GM12878 (cell line): Measurements from ENCODE around the gene GPRC5D. TPM values are rescaled to one million over a fixed set of nuclear protein-coding genes. Genes with fewer than 3 reads are reported as not detected.

Experiments
- ATAC-seq: fragments of 200-7000 bp; cut with Tn5 transposase; 3 replicates; pipeline ENCODE4 v1.9.1; 2020; ENCODE audit warnings: mild to moderate bottlenecking, moderate library complexity
- BruUV-seq: library from RNA; stranded (reverse); fragments of 400-500 nt; replicated peaks from 2 replicates; lab custom pipeline; 2021; lab: Mats Ljungman, UMichigan
- CTCF ChIA-PET: fragments of 300-600 bp; sonication (Branson Sonifier 250); formaldehyde crosslinking; extraction: SDS; loops from one replicate; lab custom pipeline; 2021; ENCODE audit warnings: inconsistent platforms; lab: Yijun Ruan, JAX
- POLR2A ChIA-PET: fragments of 350-600 bp; formaldehyde crosslinking; extraction: SDS; loops from one replicate; lab custom pipeline; 2021; ENCODE audit warnings: inconsistent platforms; lab: Charles Lee
- RAD21 ChIA-PET: fragments of 300-600 bp; sonication (Branson Sonifier 250); formaldehyde crosslinking; loops from one replicate; lab custom pipeline; 2023; ENCODE audit warnings: antibody characterized with exemption; ENCODE audit not compliant: unreplicated experiment; lab: Charles Lee
- SMC1A ChIA-PET: fragments of 300-600 bp; sonication (Branson Sonifier 250); formaldehyde crosslinking; loops from one replicate; lab custom pipeline; 2023; ENCODE audit not compliant: unreplicated experiment, uncharacterized antibody; lab: Charles Lee
- DNase-seq: peaks from one replicate; pipeline ENCODE4 v3.0.0-alpha.2; 2011; ENCODE audit warnings: low read depth, low spot score
- FAIRE-seq: peaks from 3 replicates; lab custom pipeline; 2011; peaks lifted over from hg19 to GRCh38; lab: Jason Lieb, UNC
- H2AFZ ChIP-seq: 2 replicates; pipeline ENCODE4 v1.6.0; 2011; ENCODE audit warnings: low read depth, low read length, control low read depth; ENCODE audit not compliant: control insufficient read depth
- H3K27ac ChIP-seq: 2 replicates; pipeline ENCODE4 v1.5.1; 2011; ENCODE audit warnings: control low read depth; ENCODE audit not compliant: control insufficient read depth, insufficient read depth
- H3K27me3 ChIP-seq, 2 experiments: replicated peaks in 1 of 2; 2 replicates each; pipeline versions ENCODE4 v1.6.0 to v1.6.1; 2011; ENCODE audit warnings: low read length in 1 of 2; ENCODE audit not compliant: control insufficient read depth in 2 of 2, insufficient read depth in 2 of 2
- H3K36me3 ChIP-seq, 2 experiments: 2 replicates each; pipeline ENCODE4 v1.5.1; 2011; ENCODE audit warnings: low read length in 1 of 2; ENCODE audit not compliant: control insufficient read depth in 2 of 2, insufficient read depth in 2 of 2
- H3K4me1 ChIP-seq: 2 replicates; pipeline ENCODE4 v1.6.1; 2011; ENCODE audit warnings: mild to moderate bottlenecking, low read length, moderate library complexity, mixed read lengths; ENCODE audit not compliant: control insufficient read depth, insufficient read depth
- H3K4me2 ChIP-seq: 2 replicates; pipeline ENCODE4 v1.6.0; 2011; ENCODE audit warnings: control low read depth; ENCODE audit not compliant: control insufficient read depth, insufficient read depth
- H3K4me3 ChIP-seq: fragments of 200-600 bp; sonication (generic); 2 replicates; pipeline ENCODE4 v1.5.1; 2016
- H3K79me2 ChIP-seq: 2 replicates; pipeline ENCODE4 v1.6.0; 2011; ENCODE audit warnings: low read length; ENCODE audit not compliant: control insufficient read depth, insufficient read depth
- H3K9ac ChIP-seq: 2 replicates; pipeline ENCODE4 v1.8.0; 2011; ENCODE audit warnings: low read length, control low read depth, mixed read lengths; ENCODE audit not compliant: control insufficient read depth, insufficient read depth
- H3K9me3 ChIP-seq: replicated peaks from 3 replicates; pipeline ENCODE4 v1.5.1; 2011; ENCODE audit warnings: mild to moderate bottlenecking, low read length; ENCODE audit not compliant: control insufficient read depth, insufficient read depth
- H4K20me1 ChIP-seq: 2 replicates; pipeline ENCODE4 v1.6.0; 2011; ENCODE audit not compliant: control insufficient read depth, insufficient read depth
- CHD4 ChIP-seq: fragments of 200-600 bp; sonication (generic); IDR thresholded peaks from 2 replicates; pipeline ENCODE4 v1.6.1; 2016; ENCODE audit warnings: mild to moderate bottlenecking
- CREB1 ChIP-seq: IDR thresholded peaks from 2 replicates; pipeline ENCODE4 v1.6.1; 2012; ENCODE audit warnings: low read depth, mild to moderate bottlenecking, inconsistent platforms
- CUX1 ChIP-seq: IDR thresholded peaks from 2 replicates; pipeline ENCODE4 v1.6.1; 2012; ENCODE audit warnings: improper control_type of control experiment, low read depth, low read length; ENCODE audit not compliant: insufficient replicate concordance
- EZH2 ChIP-seq: IDR thresholded peaks from 2 replicates; pipeline ENCODE4 v1.6.1; 2012; ENCODE audit warnings: low read depth, mild to moderate bottlenecking, control low read depth, inconsistent platforms, low read length, borderline replicate concordance; ENCODE audit not compliant: control insufficient read depth
- JUND ChIP-seq: IDR thresholded peaks from 2 replicates; pipeline ENCODE4 v1.6.1; 2012; ENCODE audit warnings: low read depth, mild to moderate bottlenecking, low read length, improper control_type of control experiment, moderate library complexity
- MAX ChIP-seq: IDR thresholded peaks from 2 replicates; pipeline ENCODE4 v1.6.1; 2012; ENCODE audit warnings: low read depth, low read length, improper control_type of control experiment
- POLR2AphosphoS2 ChIP-seq: IDR thresholded peaks from 2 replicates; pipeline ENCODE4 v1.6.1; 2011; ENCODE audit warnings: low read depth, mild to moderate bottlenecking, low read length, improper control_type of control experiment, moderate library complexity
- RAD51 ChIP-seq: fragments of 450-650 bp; IDR thresholded peaks from 2 replicates; pipeline ENCODE4 v1.6.1; 2016; ENCODE audit warnings: moderate library complexity, mild to moderate bottlenecking, inconsistent platforms
- TCF12 ChIP-seq: IDR thresholded peaks from 2 replicates; pipeline ENCODE4 v1.6.1; 2011; ENCODE audit warnings: low read depth, mild to moderate bottlenecking, low read length
- WGBS: methylation state at CpG from one replicate; pipeline ENCODE4 v1.1.6; 2016; ENCODE audit warnings: low lambda C conversion rate; ENCODE audit not compliant: insufficient replicate concordance, insufficient coverage; ENCODE audit errors: missing lambda C conversion rate; 5-methylcytosine and 5-hydroxymethylcytosine counted together
- in situ Hi-C: fragments of 300-500 bp; cut with MboI; formaldehyde crosslinking; loops from 9 replicates; pipeline ENCODE4 v1.14.3; 2018; ENCODE audit warnings: mixed read lengths
- intact Hi-C: fragments of 100-400 bp; cut with micrococcal nuclease; formaldehyde crosslinking; loops from one replicate; pipeline ENCODE4 v1.14.2; 2022; ENCODE audit not compliant: unreplicated experiment
- polyA plus RNA-seq, 11 experiments: library from polyadenylated mRNA; depleted of rRNA in 4 of 11; unstranded in 6 of 11; stranded (reverse) in 5 of 11; fragments of >200 nt; fragmentation: Nextera tagmentation in 4 of 11; fragmentation: Illumina TruSeq in 1 of 11; extraction: Ambion mirVana in 4 of 11; extraction: Trizol in 1 of 11; gene quantifications; 1 replicate in 1 of 11; 2 replicates in 10 of 11; pipeline versions ENCODE4 v1.2.1 to v1.2.3, GENCODE V29; 2011 to 2016; ENCODE audit warnings: inconsistent platforms in 2 of 11, missing spikeins in 2 of 11, low read depth in 1 of 11
- total RNA-seq, 4 experiments: library from RNA; depleted of rRNA in 3 of 4; stranded (reverse); fragments of >200 nt in 3 of 4; fragmentation: Illumina TruSeq in 1 of 4; extraction: Trizol in 1 of 4; gene quantifications; 2 replicates each; pipeline versions ENCODE4 v1.2.1 to v1.2.3, GENCODE V29; 2013 to 2021
- TF ChIP-seq, protein P1 (sequence below): fragments of 450-650 bp; IDR thresholded peaks from 2 replicates; pipeline ENCODE4 v1.6.1; 2016; ENCODE audit warnings: mild to moderate bottlenecking, moderate library complexity, borderline replicate concordance
- TF ChIP-seq, protein P2 (sequence below): fragments of 450-650 bp; IDR thresholded peaks from 2 replicates; pipeline ENCODE4 v1.6.1; 2016; ENCODE audit warnings: mild to moderate bottlenecking

GPRC5D gene
- total and polyA plus RNA-seq, 10 of the 15 experiments (the other 5 are each of a cell fraction or from before 2014, with no cell fraction given): 0.18 to 0.90 (median 0.37) TPM; not detected in 3

DNA sequence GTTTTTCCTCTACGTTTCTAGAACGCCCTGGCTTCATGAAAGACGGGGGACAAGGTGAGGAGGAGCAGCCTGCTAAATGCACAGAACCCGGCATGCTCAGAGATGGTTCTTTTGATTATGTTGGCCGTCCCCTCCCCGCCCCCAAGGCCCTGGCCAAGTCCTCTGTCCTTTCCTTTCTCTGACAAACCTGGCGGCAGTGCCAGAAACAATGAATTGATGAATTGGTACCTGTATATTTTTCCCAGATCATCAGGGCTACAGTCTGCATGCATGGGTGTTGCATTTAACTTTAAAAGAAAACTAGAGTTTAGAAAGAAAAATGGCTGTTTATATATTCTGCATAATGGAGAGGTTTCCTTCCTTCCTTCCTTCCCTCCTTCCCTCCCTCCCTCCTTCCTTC lies 29.0 kb downstream of the GPRC5D start:
- POLR2A ChIA-PET: no interaction called here
- in situ Hi-C loops: no loop called here

More for the DNA sequence above, 29.0 kb downstream of the GPRC5D start:
- Histone ChIP-seq H3K79me2 (no peaks in the 10 kb centered on the region), H3K4me1 (no peaks in the 10 kb centered on the region), H2AFZ (no peak overlapping the region), H3K27me3 (peaks cover 0 to 2% of the 10 kb centered on the region in 2 experiments; a peak in 1 of 4 replicates), H3K36me3 (no peaks in the 10 kb centered on the region), H4K20me1 (no peaks in the 10 kb centered on the region), H3K9me3 (no peaks in the 10 kb centered on the region), H3K9ac (no peak overlapping the region), H3K27ac (no peak overlapping the region), H3K4me3 (no peak overlapping the region), H3K4me2 (no peak overlapping the region)
- RAD21 ChIA-PET: no interaction called here
- WGBS: 49% methylated on average over 7 of the region's 7 CpGs
- TF ChIP-seq CUX1 (no peak), POLR2AphosphoS2 (no peak), MAX (no peak), JUND (no peak), TCF12 (no peak), EZH2 (no peak), CHD4 (no peak), CREB1 (no peak), RAD51 (no peak)
- TF ChIP-seq, protein P1, sequence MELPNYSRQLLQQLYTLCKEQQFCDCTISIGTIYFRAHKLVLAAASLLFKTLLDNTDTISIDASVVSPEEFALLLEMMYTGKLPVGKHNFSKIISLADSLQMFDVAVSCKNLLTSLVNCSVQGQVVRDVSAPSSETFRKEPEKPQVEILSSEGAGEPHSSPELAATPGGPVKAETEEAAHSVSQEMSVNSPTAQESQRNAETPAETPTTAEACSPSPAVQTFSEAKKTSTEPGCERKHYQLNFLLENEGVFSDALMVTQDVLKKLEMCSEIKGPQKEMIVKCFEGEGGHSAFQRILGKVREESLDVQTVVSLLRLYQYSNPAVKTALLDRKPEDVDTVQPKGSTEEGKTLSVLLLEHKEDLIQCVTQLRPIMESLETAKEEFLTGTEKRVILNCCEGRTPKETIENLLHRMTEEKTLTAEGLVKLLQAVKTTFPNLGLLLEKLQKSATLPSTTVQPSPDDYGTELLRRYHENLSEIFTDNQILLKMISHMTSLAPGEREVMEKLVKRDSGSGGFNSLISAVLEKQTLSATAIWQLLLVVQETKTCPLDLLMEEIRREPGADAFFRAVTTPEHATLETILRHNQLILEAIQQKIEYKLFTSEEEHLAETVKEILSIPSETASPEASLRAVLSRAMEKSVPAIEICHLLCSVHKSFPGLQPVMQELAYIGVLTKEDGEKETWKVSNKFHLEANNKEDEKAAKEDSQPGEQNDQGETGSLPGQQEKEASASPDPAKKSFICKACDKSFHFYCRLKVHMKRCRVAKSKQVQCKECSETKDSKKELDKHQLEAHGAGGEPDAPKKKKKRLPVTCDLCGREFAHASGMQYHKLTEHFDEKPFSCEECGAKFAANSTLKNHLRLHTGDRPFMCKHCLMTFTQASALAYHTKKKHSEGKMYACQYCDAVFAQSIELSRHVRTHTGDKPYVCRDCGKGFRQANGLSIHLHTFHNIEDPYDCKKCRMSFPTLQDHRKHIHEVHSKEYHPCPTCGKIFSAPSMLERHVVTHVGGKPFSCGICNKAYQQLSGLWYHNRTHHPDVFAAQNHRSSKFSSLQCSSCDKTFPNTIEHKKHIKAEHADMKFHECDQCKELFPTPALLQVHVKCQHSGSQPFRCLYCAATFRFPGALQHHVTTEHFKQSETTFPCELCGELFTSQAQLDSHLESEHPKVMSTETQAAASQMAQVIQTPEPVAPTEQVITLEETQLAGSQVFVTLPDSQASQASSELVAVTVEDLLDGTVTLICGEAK: no peak
- TF ChIP-seq, protein P2, sequence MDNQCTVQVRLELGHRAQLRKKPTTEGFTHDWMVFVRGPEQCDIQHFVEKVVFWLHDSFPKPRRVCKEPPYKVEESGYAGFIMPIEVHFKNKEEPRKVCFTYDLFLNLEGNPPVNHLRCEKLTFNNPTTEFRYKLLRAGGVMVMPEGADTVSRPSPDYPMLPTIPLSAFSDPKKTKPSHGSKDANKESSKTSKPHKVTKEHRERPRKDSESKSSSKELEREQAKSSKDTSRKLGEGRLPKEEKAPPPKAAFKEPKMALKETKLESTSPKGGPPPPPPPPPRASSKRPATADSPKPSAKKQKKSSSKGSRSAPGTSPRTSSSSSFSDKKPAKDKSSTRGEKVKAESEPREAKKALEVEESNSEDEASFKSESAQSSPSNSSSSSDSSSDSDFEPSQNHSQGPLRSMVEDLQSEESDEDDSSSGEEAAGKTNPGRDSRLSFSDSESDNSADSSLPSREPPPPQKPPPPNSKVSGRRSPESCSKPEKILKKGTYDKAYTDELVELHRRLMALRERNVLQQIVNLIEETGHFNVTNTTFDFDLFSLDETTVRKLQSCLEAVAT: no peak
- no TSS peak for BruUV-seq
- FAIRE-seq (no peak), ATAC-seq (no peak), DNase-seq (no peak)
- intact Hi-C loops: no loop called here
- SMC1A ChIA-PET: no interaction called here
- CTCF ChIA-PET: no interaction called here
